HepG2 (cell line): ENCODE data around the gene RAB35. TPM values are rescaled to one million over a fixed set of nuclear protein-coding genes. Genes with fewer than 3 reads are reported as not detected.

ENCODE experiments used
- HIVEP1 ChIP-seq: sonication (generic); formaldehyde crosslinking; IDR thresholded peaks from 2 replicates; pipeline ENCODE4 v1.4.0; 2020; ENCODE audit warnings: mild to moderate bottlenecking, missing genetic modification reagents
- HOXA5 ChIP-seq: sonication (generic); formaldehyde crosslinking; IDR thresholded peaks from 2 replicates; pipeline ENCODE4 v1.4.0; 2020; ENCODE audit warnings: missing genetic modification reagents
- NR2F6 ChIP-seq, 2 experiments: IDR thresholded peaks; 2 replicates each; pipeline ENCODE4 v1.6.1; 2016; ENCODE audit warnings: antibody characterized with exemption in 1 of 2, mild to moderate bottlenecking in 1 of 2
- PHF8 ChIP-seq: sonication (generic); formaldehyde crosslinking; IDR thresholded peaks from 2 replicates; pipeline ENCODE4 v1.5.0; 2020; ENCODE audit warnings: missing genetic modification reagents
- ZNF605 ChIP-seq: sonication (generic); formaldehyde crosslinking; IDR thresholded peaks from 2 replicates; pipeline ENCODE4 v1.8.0; 2022; ENCODE audit warnings: mild to moderate bottlenecking, missing genetic modification reagents
- ZNF772 ChIP-seq: sonication (generic); formaldehyde crosslinking; IDR thresholded peaks from 2 replicates; pipeline ENCODE4 v1.5.0; 2020; ENCODE audit warnings: mild to moderate bottlenecking, missing genetic modification reagents
- ZSCAN25 ChIP-seq: sonication (generic); formaldehyde crosslinking; IDR thresholded peaks from 2 replicates; pipeline ENCODE4 v1.8.0; 2022; ENCODE audit warnings: mild to moderate bottlenecking, missing genetic modification reagents
- polyA plus RNA-seq, 8 experiments: library from polyadenylated mRNA; depleted of rRNA in 3 of 8; stranded (reverse) in 7 of 8; unstranded in 1 of 8; fragments of >200 nt; fragmentation: Illumina TruSeq in 4 of 8; extraction: Trizol in 4 of 8; gene quantifications; 2 replicates each; pipeline versions ENCODE4 v1.2.1 to v1.2.3, GENCODE V29; 2011 to 2016; ENCODE audit warnings: low read depth in 4 of 8, missing spikeins in 1 of 8, mixed read lengths in 1 of 8; ENCODE audit not compliant: insufficient read depth in 1 of 8
- total RNA-seq, 5 experiments: library from RNA; depleted of rRNA; stranded (reverse); fragments of >200 nt; fragmentation: Illumina TruSeq; extraction: Trizol; gene quantifications; 2 replicates each; pipeline ENCODE4 v1.2.3, GENCODE V29; 2016; ENCODE audit warnings: low read depth in 1 of 5
- TF ChIP-seq, protein P1 (sequence below): sonication (generic); formaldehyde crosslinking; IDR thresholded peaks from 2 replicates; pipeline ENCODE4 v1.5.0; 2020; ENCODE audit warnings: mild to moderate bottlenecking, missing genetic modification reagents
- TF ChIP-seq, protein P2 (sequence below): sonication (generic); formaldehyde crosslinking; IDR thresholded peaks from 2 replicates; pipeline ENCODE4 v1.4.0; 2020; ENCODE audit warnings: mild to moderate bottlenecking, missing genetic modification reagents
- TF ChIP-seq, protein P3 (sequence below), 2 experiments: IDR thresholded peaks; 2 replicates each; pipeline ENCODE4 v1.6.1; 2011 to 2012; ENCODE audit warnings: low read length in 2 of 2, borderline replicate concordance in 1 of 2, low read depth in 1 of 2, mild to moderate bottlenecking in 1 of 2, moderate library complexity in 1 of 2
- TF ChIP-seq, protein P4 (sequence below): IDR thresholded peaks from 2 replicates; pipeline ENCODE4 v1.6.1; 2016; ENCODE audit warnings: mild to moderate bottlenecking
- TF ChIP-seq, protein P5 (sequence below): sonication (generic); formaldehyde crosslinking; IDR thresholded peaks from 2 replicates; pipeline ENCODE4 v1.5.0; 2020; ENCODE audit warnings: mild to moderate bottlenecking, missing genetic modification reagents, borderline replicate concordance

RAB35 gene
- total and polyA plus RNA-seq, 2 of the 13 experiments (the other 11 are each of a cell fraction or from before 2014, with no cell fraction given), result 25.2 to 29.1 TPM

DNA sequence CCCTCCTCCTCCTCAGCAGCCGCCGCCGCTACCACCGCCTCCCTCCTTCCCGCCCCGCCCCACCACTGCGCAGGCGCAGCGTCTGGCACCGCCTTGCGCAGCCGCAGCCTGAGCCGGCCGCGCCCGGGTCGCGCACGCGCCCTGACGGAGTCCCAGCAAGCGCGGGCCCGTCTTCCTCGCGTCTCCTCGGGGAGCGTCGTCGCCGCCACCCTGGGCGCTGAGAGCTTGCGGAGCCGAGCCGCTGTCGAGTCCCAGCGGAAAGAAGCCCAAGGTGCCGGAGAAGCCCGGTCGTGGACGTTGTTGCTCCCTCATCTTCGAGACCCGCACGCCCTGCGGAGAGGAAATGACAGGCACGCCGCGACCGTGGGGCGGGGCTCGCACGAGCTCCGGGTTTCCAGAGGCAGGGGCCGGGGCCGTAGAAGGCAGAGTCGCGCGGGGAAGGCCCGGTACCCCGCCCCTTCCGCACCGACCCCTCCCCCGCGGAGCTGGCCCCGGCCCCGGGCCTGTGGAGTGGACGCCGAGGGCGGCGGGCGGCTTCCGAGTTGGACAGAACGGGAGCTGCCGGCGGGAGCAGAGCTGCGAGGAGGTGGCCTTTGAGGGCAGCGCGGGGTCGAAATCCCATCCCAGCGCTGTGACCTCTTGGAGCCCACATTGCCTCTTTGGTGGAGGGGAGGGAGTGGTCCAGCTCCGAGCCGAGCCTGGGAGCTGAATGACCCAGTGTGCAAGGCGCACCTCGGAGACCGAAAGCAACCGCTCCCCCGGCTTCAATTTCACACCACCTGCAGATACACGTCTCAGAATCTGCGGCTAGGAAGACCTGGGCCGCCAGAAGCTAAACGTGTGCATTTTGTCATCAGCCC is 469 bp upstream of the RAB35 start (continued):
- TF ChIP-seq, protein P1, sequence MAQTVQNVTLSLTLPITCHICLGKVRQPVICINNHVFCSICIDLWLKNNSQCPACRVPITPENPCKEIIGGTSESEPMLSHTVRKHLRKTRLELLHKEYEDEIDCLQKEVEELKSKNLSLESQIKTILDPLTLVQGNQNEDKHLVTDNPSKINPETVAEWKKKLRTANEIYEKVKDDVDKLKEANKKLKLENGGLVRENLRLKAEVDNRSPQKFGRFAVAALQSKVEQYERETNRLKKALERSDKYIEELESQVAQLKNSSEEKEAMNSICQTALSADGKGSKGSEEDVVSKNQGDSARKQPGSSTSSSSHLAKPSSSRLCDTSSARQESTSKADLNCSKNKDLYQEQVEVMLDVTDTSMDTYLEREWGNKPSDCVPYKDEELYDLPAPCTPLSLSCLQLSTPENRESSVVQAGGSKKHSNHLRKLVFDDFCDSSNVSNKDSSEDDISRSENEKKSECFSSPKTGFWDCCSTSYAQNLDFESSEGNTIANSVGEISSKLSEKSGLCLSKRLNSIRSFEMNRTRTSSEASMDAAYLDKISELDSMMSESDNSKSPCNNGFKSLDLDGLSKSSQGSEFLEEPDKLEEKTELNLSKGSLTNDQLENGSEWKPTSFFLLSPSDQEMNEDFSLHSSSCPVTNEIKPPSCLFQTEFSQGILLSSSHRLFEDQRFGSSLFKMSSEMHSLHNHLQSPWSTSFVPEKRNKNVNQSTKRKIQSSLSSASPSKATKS (CRISPR knock-in tag), result no peak
- TF ChIP-seq, protein P2, sequence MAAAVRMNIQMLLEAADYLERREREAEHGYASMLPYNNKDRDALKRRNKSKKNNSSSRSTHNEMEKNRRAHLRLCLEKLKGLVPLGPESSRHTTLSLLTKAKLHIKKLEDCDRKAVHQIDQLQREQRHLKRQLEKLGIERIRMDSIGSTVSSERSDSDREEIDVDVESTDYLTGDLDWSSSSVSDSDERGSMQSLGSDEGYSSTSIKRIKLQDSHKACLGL (CRISPR knock-in tag), result peak; percentile 90
- TF ChIP-seq, protein P3, sequence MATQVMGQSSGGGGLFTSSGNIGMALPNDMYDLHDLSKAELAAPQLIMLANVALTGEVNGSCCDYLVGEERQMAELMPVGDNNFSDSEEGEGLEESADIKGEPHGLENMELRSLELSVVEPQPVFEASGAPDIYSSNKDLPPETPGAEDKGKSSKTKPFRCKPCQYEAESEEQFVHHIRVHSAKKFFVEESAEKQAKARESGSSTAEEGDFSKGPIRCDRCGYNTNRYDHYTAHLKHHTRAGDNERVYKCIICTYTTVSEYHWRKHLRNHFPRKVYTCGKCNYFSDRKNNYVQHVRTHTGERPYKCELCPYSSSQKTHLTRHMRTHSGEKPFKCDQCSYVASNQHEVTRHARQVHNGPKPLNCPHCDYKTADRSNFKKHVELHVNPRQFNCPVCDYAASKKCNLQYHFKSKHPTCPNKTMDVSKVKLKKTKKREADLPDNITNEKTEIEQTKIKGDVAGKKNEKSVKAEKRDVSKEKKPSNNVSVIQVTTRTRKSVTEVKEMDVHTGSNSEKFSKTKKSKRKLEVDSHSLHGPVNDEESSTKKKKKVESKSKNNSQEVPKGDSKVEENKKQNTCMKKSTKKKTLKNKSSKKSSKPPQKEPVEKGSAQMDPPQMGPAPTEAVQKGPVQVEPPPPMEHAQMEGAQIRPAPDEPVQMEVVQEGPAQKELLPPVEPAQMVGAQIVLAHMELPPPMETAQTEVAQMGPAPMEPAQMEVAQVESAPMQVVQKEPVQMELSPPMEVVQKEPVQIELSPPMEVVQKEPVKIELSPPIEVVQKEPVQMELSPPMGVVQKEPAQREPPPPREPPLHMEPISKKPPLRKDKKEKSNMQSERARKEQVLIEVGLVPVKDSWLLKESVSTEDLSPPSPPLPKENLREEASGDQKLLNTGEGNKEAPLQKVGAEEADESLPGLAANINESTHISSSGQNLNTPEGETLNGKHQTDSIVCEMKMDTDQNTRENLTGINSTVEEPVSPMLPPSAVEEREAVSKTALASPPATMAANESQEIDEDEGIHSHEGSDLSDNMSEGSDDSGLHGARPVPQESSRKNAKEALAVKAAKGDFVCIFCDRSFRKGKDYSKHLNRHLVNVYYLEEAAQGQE (IDR thresholded peaks at IDR 0.05; ENCODE audit: borderline replicate concordance in 1 of 2, low read depth in 1 of 2, low read length in 2 of 2), result no peak
- TF ChIP-seq, protein P4, sequence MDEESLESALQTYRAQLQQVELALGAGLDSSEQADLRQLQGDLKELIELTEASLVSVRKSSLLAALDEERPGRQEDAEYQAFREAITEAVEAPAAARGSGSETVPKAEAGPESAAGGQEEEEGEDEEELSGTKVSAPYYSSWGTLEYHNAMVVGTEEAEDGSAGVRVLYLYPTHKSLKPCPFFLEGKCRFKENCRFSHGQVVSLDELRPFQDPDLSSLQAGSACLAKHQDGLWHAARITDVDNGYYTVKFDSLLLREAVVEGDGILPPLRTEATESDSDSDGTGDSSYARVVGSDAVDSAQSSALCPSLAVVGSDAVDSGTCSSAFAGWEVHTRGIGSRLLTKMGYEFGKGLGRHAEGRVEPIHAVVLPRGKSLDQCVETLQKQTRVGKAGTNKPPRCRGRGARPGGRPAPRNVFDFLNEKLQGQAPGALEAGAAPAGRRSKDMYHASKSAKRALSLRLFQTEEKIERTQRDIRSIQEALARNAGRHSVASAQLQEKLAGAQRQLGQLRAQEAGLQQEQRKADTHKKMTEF (CRISPR knock-in tag), result peak; percentile 84; the same call in 1 of the 2 replicates
- TF ChIP-seq, protein P5, sequence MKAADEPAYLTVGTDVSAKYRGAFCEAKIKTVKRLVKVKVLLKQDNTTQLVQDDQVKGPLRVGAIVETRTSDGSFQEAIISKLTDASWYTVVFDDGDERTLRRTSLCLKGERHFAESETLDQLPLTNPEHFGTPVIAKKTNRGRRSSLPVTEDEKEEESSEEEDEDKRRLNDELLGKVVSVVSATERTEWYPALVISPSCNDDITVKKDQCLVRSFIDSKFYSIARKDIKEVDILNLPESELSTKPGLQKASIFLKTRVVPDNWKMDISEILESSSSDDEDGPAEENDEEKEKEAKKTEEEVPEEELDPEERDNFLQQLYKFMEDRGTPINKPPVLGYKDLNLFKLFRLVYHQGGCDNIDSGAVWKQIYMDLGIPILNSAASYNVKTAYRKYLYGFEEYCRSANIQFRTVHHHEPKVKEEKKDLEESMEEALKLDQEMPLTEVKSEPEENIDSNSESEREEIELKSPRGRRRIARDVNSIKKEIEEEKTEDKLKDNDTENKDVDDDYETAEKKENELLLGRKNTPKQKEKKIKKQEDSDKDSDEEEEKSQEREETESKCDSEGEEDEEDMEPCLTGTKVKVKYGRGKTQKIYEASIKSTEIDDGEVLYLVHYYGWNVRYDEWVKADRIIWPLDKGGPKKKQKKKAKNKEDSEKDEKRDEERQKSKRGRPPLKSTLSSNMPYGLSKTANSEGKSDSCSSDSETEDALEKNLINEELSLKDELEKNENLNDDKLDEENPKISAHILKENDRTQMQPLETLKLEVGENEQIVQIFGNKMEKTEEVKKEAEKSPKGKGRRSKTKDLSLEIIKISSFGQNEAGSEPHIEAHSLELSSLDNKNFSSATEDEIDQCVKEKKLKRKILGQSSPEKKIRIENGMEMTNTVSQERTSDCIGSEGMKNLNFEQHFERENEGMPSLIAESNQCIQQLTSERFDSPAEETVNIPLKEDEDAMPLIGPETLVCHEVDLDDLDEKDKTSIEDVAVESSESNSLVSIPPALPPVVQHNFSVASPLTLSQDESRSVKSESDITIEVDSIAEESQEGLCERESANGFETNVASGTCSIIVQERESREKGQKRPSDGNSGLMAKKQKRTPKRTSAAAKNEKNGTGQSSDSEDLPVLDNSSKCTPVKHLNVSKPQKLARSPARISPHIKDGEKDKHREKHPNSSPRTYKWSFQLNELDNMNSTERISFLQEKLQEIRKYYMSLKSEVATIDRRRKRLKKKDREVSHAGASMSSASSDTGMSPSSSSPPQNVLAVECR (CRISPR knock-in tag), result peak; percentile 93
- TF ChIP-seq ZNF772 (CRISPR knock-in tag) (no peak; the same call in 1 of the 2 replicates), PHF8 (CRISPR knock-in tag) (peak; percentile 91), ZSCAN25 (CRISPR knock-in tag) (peak; percentile 60; the same call in 1 of the 2 replicates), ZNF605 (0 out of 2 replicates have a peak, but pooled peaks have one; percentile 40), HOXA5 (CRISPR knock-in tag) (peak; percentile 92), HIVEP1 (CRISPR knock-in tag) (0 out of 2 replicates have a peak, but pooled peaks have one; percentile 22), NR2F6 (IDR thresholded peaks at IDR 0.05) (no peak), NR2F6 (CRISPR knock-in tag; IDR thresholded peaks at IDR 0.05) (peak; percentile 14)
